Peyer's patch (tissue), 4 donors: ENCODE measurements around the gene CLEC4M.

ENCODE experiments used
- CTCF ChIP-seq, 6 experiments: fragments of 450-650 bp in 4 of 6; fragments of 200-600 bp in 2 of 6; sonication (generic) in 1 of 6; IDR thresholded peaks; one replicate each; pipeline ENCODE4 v1.5.1; 2017 to 2019; ENCODE audit warnings: antibody characterized with exemption in 6 of 6, mild to moderate bottlenecking in 3 of 6, moderate library complexity in 1 of 6
- POLR2A ChIP-seq, 2 donors: fragments of 450-650 bp; IDR thresholded peaks; one replicate each; pipeline ENCODE4 v1.5.1; 2017; ENCODE audit warnings: antibody characterized with exemption in 2 of 2, mild to moderate bottlenecking in 2 of 2, moderate library complexity in 2 of 2

GRCh38 chr19:7756258-7756657, 6.8 kb upstream of the CLEC4M start:
- no peak for TF ChIP-seq CTCF (IDR thresholded peaks at IDR 0.05)
- no peak for TF ChIP-seq POLR2A (IDR thresholded peaks at IDR 0.05)
